Stimulated activated CD4-positive, alpha-beta T cell treated with anti-CD3 and anti-CD28 coated beads, Interleukin-2, amount 100 ng/mL, for 24 hours (primary cell): ENCODE measurements around the gene TBC1D10A.
A peak's percentile ranks its signal among the peaks of the same experiment; 100 is the strongest.

Experiments
- DNase-seq, 2 donors: peaks; one replicate each; pipeline ENCODE4 v3.0.0-alpha.2; 2020

Gene TBC1D10A

GRCh38 chr22:30285176-30285845 is 41.4 kb downstream of the TBC1D10A start:
- DNase-seq = no peak

GRCh38 chr22:30284666-30285065 is 42.1 kb downstream of the TBC1D10A start:
- DNase-seq = no peak

GRCh38 chr22:30284172-30284571 is 42.6 kb downstream of the TBC1D10A start:
- DNase-seq = no peak

- no peak for DNase-seq
Measured at GRCh38 chr22:30283342-30283741, 43.4 kb downstream of the TBC1D10A start.

- no peak for DNase-seq
Measured at GRCh38 chr22:30282616-30283046, 44.1 kb downstream of the TBC1D10A start.

- no peak for DNase-seq
Measured at GRCh38 chr22:30280505-30280904, 46.2 kb downstream of the TBC1D10A start.

- DNase-seq = no peak
Measured at GRCh38 chr22:30279932-30280331, 46.8 kb downstream of the TBC1D10A start.

GRCh38 chr22:30279046-30279788 is 47.5 kb downstream of the TBC1D10A start:
- no peak for DNase-seq

GRCh38 chr22:30277547-30278344 is 49.0 kb downstream of the TBC1D10A start:
- DNase-seq = no peak

GRCh38 chr22:30276039-30276438 is 50.7 kb downstream of the TBC1D10A start:
- DNase-seq = no peak

- DNase-seq = no peak
Measured at GRCh38 chr22:30275625-30276024, 51.1 kb downstream of the TBC1D10A start.

GRCh38 chr22:30274437-30274812 is 52.3 kb downstream of the TBC1D10A start:
- no peak for DNase-seq

- no peak for DNase-seq
Measured at GRCh38 chr22:30273711-30274436, 52.9 kb downstream of the TBC1D10A start.

- no peak for DNase-seq
Measured at GRCh38 chr22:30272781-30273601, 53.8 kb downstream of the TBC1D10A start.

GRCh38 chr22:30270832-30271231 is 55.9 kb downstream of the TBC1D10A start:
- DNase-seq = no peak

- DNase-seq = no peak
Measured at GRCh38 chr22:30268331-30268730, 58.4 kb downstream of the TBC1D10A start.

GRCh38 chr22:30267382-30268302 is 59.1 kb downstream of the TBC1D10A start:
- peak; percentile 54 to 61 for DNase-seq

GRCh38 chr22:30266445-30267381 is 60.0 kb downstream of the TBC1D10A start, which contains the start of gene OSM:
OSM (minus strand) TSS chr22:30266851; CDS start chr22:30266799, 52 bp downstream.
- peak; percentile 67 to 80 for DNase-seq

- DNase-seq = peak; percentile 86 to 87
Measured at GRCh38 chr22:30265823-30266444, 60.8 kb downstream of the TBC1D10A start.
